IPS DF 4.7 (cell line): Measurements from ENCODE around the gene SLC6A5.

ENCODE experiments used
- DNase-seq: peaks from one replicate; pipeline ENCODE4 v3.0.0-alpha.2; 2013; ENCODE audit warnings: low spot score; ENCODE audit errors: extremely low read depth

Gene SLC6A5

DNA sequence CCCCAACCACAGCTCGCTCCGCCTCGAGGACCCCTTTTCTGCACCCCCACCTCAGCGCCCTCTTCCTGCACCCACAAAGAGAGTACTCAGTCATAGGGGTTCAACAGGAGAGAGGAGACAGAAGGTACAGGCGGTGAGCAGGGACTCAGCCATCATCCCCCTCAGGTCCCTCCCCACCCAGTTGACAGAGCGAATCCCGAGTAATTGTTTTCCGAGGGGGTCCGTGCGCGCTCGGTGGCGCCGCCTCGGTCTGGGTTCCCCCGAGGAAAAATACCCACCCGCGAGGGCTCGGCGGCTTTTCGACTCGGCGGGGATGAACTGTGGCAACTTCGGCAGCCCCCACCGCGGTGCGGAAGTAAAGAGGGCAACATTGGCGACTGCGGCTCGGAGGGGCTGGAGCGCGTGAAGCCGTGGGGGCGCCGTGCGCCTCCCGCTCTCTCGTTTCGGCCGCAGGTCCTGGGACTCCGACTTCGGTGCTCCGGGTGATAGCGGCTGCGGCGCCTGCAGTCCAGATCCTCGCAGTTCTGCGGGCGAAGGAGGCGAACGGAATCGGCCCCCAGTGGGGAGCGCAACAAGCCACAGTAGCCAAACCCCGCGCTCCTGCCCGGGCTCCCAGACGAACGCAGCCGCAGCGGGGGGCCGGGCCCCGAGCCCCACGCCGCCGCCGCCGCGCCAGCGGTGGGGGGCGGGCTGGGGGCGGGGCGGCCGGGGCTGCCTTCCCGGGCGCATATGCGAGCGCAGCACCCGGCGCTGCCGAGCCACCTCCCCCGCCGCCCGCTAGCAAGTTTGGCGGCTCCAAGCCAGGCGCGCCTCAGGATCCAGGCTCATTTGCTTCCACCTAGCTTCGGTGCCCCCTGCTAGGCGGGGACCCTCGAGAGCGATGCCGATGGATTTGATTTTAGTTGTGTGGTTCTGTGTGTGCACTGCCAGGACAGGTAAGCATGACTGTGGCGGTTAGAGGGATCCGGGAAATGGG lies 69.7 kb downstream of the SLC6A5 start, which contains the start of gene NELL1:
NELL1 (plus strand) TSS at position 743 of the 976 bp plus-strand sequence.
- no peak for DNase-seq

DNA sequence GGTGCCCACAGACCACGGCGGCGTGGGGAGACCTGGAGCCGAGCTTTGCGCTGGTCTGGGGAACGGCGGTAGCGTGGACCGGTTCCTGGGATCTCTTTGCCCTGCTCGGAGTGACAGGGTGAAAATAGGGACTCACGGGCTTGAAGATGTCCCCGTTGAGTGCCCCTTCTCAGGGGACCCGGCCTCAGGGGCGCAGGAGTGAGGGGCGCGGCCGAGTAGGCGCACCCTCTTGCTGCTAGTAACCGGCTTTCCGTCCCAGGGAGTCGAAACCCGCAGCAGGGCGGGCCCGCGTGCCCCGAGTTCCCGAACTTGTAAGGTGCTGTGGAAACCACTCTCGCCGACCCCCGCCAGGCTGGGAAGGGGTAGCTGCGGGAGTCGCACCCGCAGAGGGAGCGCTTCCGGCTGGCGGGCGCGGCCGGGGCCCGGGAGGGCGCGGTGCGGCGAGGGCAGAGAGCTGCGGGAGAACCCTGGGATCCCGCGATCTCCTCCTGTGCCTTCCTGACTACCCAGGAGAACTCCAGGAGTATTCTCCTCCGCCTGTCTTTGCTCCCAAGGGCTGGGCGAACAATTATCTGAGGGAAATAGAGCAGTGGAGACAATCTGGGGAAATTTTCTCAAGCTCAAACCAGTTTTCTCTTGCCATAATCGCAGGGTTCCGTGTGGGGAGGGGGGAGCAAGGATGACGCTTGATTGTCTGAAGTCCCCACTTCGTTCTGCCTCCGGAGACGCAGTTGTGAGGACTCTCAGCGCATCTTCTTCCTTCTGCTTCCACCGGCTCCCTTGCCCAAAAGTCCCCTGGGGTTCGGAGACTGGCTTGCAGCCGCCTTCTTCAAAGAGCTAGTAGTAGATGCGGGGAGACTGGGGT lies 70.6 kb downstream of the SLC6A5 start:
- DNase-seq: no peak

DNA sequence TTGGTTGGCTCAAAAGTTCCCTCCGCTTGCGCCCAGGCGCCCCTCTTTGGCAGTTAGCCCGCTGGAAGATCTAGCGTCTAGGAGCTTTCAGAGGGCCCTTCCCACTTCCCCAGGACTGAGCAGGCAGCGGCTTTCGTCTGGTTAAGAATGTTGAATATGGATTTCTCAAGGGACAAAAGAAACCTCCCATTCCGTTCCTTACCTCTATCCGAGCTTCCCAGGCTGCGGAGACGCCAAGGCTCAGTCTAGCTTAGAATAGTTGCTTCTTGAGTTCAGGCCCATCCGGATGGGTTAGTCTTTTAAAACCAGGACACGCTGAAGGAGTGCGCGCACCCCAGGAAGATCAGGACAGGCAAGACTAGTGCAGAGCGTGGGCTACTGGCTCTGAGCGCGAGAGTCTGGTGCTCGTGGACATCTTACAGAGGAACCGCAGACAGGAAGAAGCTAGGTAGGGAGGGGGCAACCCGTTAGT lies 71.6 kb downstream of the SLC6A5 start:
- DNase-seq: no peak

DNA sequence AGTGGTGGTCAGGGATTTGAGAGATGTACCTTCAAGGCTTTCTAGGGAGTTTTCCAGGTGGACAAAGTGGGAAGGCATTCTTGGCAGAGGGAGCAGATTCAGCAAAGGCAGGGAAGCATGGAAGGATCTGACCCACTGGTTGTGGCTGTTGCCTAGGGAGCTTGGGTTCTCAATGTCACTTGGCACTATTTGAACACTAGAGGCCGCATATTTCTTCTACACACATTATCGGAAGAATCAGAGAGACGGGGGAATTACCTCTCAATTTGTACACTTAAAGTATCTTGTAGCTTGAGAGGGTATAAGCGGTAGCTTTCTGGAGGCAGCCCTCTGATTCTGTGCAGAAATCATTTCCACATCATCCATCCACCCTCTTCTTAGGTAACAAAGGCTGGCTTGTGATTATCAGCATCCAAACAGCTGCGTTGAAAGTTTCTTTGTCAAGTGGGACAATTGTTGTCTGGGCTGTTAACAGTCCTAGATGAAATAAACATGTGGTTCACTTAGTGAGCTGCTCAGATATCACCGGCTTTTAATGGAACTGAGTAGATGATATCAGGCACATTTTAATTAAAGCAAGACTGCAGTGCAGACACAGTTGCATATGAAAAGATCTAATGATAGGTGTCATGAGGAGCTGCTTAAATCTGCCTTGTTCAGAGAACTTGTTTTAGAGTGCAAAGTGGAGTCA lies 72.6 kb downstream of the SLC6A5 start:
- DNase-seq: no peak

DNA sequence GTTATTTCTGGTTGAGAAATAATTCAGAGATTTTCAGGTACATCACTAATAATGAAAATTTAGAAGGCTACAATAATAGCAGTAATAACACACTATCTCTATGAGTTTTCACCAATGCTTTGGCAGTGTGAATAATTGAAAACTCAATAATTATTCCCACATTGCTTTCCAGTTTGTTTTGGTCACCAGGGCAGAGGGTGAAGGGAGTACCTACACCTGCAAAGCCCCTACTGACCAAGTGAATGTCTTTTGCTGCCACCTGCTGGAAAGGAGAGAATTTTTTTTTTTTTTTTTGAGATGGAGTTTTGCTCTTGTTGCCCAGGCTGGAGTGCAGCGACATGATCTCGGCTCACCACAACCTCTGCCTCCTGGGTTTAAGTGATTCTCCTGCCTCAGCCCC lies 73.2 kb downstream of the SLC6A5 start:
- no peak for DNase-seq

DNA sequence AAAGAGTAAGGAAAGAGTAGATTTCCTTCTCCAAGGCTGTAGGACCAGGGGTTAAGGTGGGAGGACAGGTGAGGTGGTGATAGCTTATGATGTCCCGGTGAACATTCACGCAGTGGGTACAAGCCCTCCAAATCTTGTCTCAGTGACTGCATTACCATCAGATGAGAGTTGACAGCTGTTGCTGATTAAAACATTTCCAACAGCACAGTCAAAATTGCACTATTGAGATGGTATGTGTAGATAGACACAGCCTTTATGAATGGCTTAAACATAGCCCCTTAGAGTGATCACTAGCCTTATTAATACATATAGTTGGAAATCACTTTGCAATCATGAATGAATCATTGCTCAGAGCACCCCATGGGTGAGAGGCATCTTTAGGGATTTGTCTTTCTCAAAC lies 77.2 kb downstream of the SLC6A5 start:
- no peak for DNase-seq

DNA sequence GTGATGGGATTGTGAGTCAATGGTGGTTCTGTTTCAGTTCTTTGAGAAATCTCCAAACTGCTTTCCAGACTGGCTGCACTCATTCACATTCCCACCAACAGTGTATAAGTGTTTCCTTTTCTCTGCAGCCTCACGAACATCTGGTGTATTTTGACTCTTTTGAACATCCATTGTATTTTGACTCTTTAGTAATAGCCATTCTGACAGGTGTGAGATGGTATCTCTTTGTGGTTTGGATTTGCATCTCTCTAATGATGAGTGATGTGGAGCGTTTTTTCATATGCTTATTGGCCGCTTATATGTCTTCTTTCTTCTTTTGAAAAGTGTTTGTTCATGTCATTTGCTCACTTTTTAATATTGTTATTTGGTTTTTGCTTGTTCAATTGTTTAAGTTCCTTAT lies 89.4 kb downstream of the SLC6A5 start:
- DNase-seq: no peak

DNA sequence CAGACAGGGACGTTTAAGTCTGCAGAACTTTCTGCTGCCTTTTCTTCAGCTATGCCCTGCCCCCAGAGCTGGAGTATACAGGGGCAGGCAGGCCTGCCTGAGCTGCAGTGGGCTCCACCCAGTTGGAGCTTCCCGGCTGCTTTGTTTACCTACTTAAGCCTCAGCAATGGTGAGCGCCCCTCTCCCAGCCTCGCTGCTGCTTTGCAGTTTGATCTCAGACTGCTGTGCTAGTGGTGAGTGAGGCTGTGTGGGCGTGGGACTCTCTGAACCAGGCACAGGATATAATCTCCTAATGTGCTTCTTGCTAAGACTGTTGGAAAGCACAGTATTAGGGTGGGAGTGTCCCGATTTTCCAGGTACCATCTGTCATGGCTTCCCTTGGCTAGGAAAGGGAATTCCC lies 108.5 kb downstream of the SLC6A5 start:
- no peak for DNase-seq
